Vagina (tissue), 2 donors: ENCODE measurements around the gene JMJD7. TPM values are rescaled to one million over a fixed set of nuclear protein-coding genes. Genes with fewer than 3 reads are reported as not detected.

Experiments
- DNase-seq, 2 donors: peaks; one replicate each; pipeline ENCODE4 v3.0.0-alpha.2; 2017; ENCODE audit errors: extremely low spot score in 2 of 2
- H3K27ac ChIP-seq: fragments of 200-600 bp; sonication (generic); one replicate; pipeline ENCODE4 v1.5.1; 2019
- H3K27me3 ChIP-seq: fragments of 200-600 bp; sonication (generic); one replicate; pipeline ENCODE4 v1.5.1; 2019
- H3K36me3 ChIP-seq, 2 donors: fragments of 200-600 bp; sonication (generic); one replicate each; pipeline ENCODE4 v1.5.1; 2017 to 2019
- H3K4me1 ChIP-seq: fragments of 200-600 bp; sonication (generic); one replicate; pipeline ENCODE4 v1.5.1; 2019
- H3K4me3 ChIP-seq, 2 donors: fragments of 200-600 bp; sonication (generic); 1 replicate in 1 of 2; 2 replicates in 1 of 2; pipeline ENCODE4 v1.5.1; 2016 to 2019
- H3K9me3 ChIP-seq: fragments of 200-600 bp; sonication (generic); one replicate; pipeline ENCODE4 v1.5.1; 2019
- CTCF ChIP-seq, 3 experiments: fragments of 450-650 bp in 2 of 3; fragments of 200-600 bp in 1 of 3; sonication (generic) in 1 of 3; IDR thresholded peaks; one replicate each; pipeline ENCODE4 v1.5.1; 2017 to 2019; ENCODE audit warnings: antibody characterized with exemption in 3 of 3, mild to moderate bottlenecking in 2 of 3, moderate library complexity in 2 of 3
- POLR2A ChIP-seq, 2 donors: fragments of 450-650 bp; IDR thresholded peaks; one replicate each; pipeline ENCODE4 v1.6.1; 2017; ENCODE audit warnings: antibody characterized with exemption in 2 of 2, mild to moderate bottlenecking in 2 of 2, moderate library complexity in 2 of 2
- POLR2AphosphoS5 ChIP-seq, 2 donors: sonication (generic); formaldehyde crosslinking; IDR thresholded peaks; one replicate each; pipeline ENCODE4 v1.9.0; 2017; ENCODE audit warnings: antibody characterized with exemption in 2 of 2, mild to moderate bottlenecking in 2 of 2, low read depth in 1 of 2; ENCODE audit not compliant: insufficient read depth in 1 of 2
- intact Hi-C: fragments of 100-400 bp; cut with DNase I; formaldehyde crosslinking; loops from one replicate; pipeline ENCODE4 v1.15.1; 2023
- total RNA-seq: library from RNA; depleted of rRNA; stranded (reverse); fragments of >200 nt; gene quantifications from one replicate; pipeline ENCODE4 v1.2.3, GENCODE V29; 2016

Gene JMJD7
- total RNA-seq, 1 donor from 2014 or later: 26.3 TPM

- intact Hi-C loops: no loop called here
- TF ChIP-seq CTCF (IDR thresholded peaks at IDR 0.05): no peak
- peak in 1 of 2 donors; percentile 6 for TF ChIP-seq POLR2AphosphoS5 (IDR thresholded peaks at IDR 0.05; ENCODE audit: insufficient read depth in 1 of 2, low read depth in 1 of 2)
- peak overlapping the region; percentile 42 for H3K27ac ChIP-seq
- H3K4me1 ChIP-seq: peaks cover 70% of the 10 kb centered on the region
- no peaks in the 10 kb centered on the region for H3K36me3 ChIP-seq
- no peaks in the 10 kb centered on the region for H3K9me3 ChIP-seq
- H3K27me3 ChIP-seq: no peaks in the 10 kb centered on the region
- DNase-seq: no peak
- H3K4me3 ChIP-seq: no peak overlapping the region
Observed at GRCh38 chr15:41832208-41832607, 4.3 kb downstream of the JMJD7 start.

- H3K4me1 ChIP-seq: peaks cover 72% of the 10 kb centered on the region
- peak overlapping the region; percentile 42 for H3K27ac ChIP-seq
- intact Hi-C loops: no loop called here
- H3K36me3 ChIP-seq: no peaks in the 10 kb centered on the region
- no peak overlapping the region for H3K4me3 ChIP-seq
- peak in 1 of 2 donors; percentile 85 for TF ChIP-seq POLR2AphosphoS5 (IDR thresholded peaks at IDR 0.05; ENCODE audit: insufficient read depth in 1 of 2, low read depth in 1 of 2)
- TF ChIP-seq CTCF (IDR thresholded peaks at IDR 0.05): no peak
- TF ChIP-seq POLR2A (IDR thresholded peaks at IDR 0.05): no peak
- no peaks in the 10 kb centered on the region for H3K27me3 ChIP-seq
- DNase-seq: no peak
- H3K9me3 ChIP-seq: no peaks in the 10 kb centered on the region
Observed at GRCh38 chr15:41832875-41833274, 5.0 kb downstream of the JMJD7 start.

- TF ChIP-seq CTCF (IDR thresholded peaks at IDR 0.05) (no peak), POLR2AphosphoS5 (IDR thresholded peaks at IDR 0.05; ENCODE audit: insufficient read depth in 1 of 2, low read depth in 1 of 2) (no peak), POLR2A (IDR thresholded peaks at IDR 0.05) (no peak)
- intact Hi-C loops: no loop called here
- Histone ChIP-seq H3K9me3 (no peaks in the 10 kb centered on the region), H3K4me1 (peaks cover 72% of the 10 kb centered on the region), H3K4me3 (no peak overlapping the region), H3K27me3 (no peaks in the 10 kb centered on the region), H3K36me3 (no peaks in the 10 kb centered on the region), H3K27ac (no peak overlapping the region)
- DNase-seq: no peak
Observed at GRCh38 chr15:41834096-41834495, 6.2 kb downstream of the JMJD7 start.

- peaks cover 58% of the 10 kb centered on the region for H3K4me1 ChIP-seq
- H3K9me3 ChIP-seq: no peaks in the 10 kb centered on the region
- DNase-seq: no peak
- intact Hi-C loops: no loop called here
- no peak overlapping the region for H3K27ac ChIP-seq
- H3K36me3 ChIP-seq: peaks cover 0 to 4% of the 10 kb centered on the region in 2 donors
- H3K27me3 ChIP-seq: no peaks in the 10 kb centered on the region
- TF ChIP-seq POLR2AphosphoS5 (IDR thresholded peaks at IDR 0.05; ENCODE audit: insufficient read depth in 1 of 2, low read depth in 1 of 2): no peak
- TF ChIP-seq POLR2A (IDR thresholded peaks at IDR 0.05): no peak
- TF ChIP-seq CTCF (IDR thresholded peaks at IDR 0.05): no peak
- H3K4me3 ChIP-seq: no peak overlapping the region
Observed at GRCh38 chr15:41836073-41836472, 8.2 kb downstream of the JMJD7 start.

- intact Hi-C loops: no loop called here
- Histone ChIP-seq H3K36me3 (peaks cover 0 to 13% of the 10 kb centered on the region in 2 donors), H3K27ac (no peak overlapping the region), H3K4me1 (peaks cover 50% of the 10 kb centered on the region), H3K27me3 (no peaks in the 10 kb centered on the region), H3K9me3 (no peaks in the 10 kb centered on the region), H3K4me3 (no peak overlapping the region)
- DNase-seq: no peak
- TF ChIP-seq CTCF (IDR thresholded peaks at IDR 0.05): no peak
- TF ChIP-seq POLR2A (IDR thresholded peaks at IDR 0.05): no peak
- no peak for TF ChIP-seq POLR2AphosphoS5 (IDR thresholded peaks at IDR 0.05; ENCODE audit: insufficient read depth in 1 of 2, low read depth in 1 of 2)
Observed at GRCh38 chr15:41836713-41837454, 9.0 kb downstream of the JMJD7 start.
